Esophagus muscularis mucosa (tissue), 3 donors: ENCODE data around the gene SLC12A2.

Experiments used
- CTCF ChIP-seq, 3 experiments: fragments of 200-600 bp in 2 of 3; fragments of 450-650 bp in 1 of 3; sonication (generic) in 2 of 3; IDR thresholded peaks; one replicate each; pipeline ENCODE4 v1.5.1; 2017 to 2019; ENCODE audit warnings: antibody characterized with exemption in 3 of 3, mild to moderate bottlenecking in 2 of 3, moderate library complexity in 1 of 3
- POLR2A ChIP-seq: fragments of 450-650 bp; IDR thresholded peaks from one replicate; pipeline ENCODE4 v1.6.1; 2017; ENCODE audit warnings: antibody characterized with exemption, moderate library complexity, mild to moderate bottlenecking, low read depth

DNA sequence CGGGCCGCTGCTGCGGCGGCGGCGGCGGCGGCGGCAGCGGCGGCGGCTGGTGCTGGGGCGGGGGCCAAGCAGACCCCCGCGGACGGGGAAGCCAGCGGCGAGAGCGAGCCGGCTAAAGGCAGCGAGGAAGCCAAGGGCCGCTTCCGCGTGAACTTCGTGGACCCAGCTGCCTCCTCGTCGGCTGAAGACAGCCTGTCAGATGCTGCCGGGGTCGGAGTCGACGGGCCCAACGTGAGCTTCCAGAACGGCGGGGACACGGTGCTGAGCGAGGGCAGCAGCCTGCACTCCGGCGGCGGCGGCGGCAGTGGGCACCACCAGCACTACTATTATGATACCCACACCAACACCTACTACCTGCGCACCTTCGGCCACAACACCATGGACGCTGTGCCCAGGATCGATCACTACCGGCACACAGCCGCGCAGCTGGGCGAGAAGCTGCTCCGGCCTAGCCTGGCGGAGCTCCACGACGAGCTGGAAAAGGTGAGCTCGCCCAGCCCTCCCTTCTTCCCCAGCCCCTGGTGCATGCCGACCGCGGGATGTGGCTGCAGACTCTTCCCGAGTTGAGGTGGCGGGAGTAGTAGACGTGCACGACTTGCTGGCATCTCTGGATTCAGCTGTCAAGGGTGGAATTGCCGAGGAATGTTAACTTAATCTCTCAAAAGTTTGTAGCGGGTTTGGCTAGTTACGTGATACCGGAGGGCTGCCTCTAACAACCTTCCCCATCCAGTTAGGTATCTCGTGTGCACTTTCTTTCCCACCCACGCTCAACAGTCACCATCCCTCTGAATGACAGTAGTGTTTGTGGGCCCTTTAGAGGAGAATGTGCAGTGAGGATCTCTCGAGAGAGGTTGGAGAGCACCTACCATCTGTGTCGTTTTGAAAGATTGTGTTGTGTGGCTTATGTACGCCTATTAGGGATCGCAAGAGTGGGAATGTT lies 932 bp downstream of the SLC12A2 start:
- no peak for TF ChIP-seq CTCF (IDR thresholded peaks at IDR 0.05)
- no peak for TF ChIP-seq POLR2A
